ENCODE data around the gene BAAT.

GRCh38 chr9:101415578-101415977 is 30.8 kb upstream of the BAAT start:
- TF ChIP-seq ZNF70 (CRISPR knock-in tag; IDR thresholded peaks at IDR 0.05) (no peak), OSR1 (CRISPR knock-in tag; IDR thresholded peaks at IDR 0.05) (no peak), ZNF8 (CRISPR knock-in tag; IDR thresholded peaks at IDR 0.05) (no peak), TSHZ2 (CRISPR knock-in tag; IDR thresholded peaks at IDR 0.05) (no peak), PPARA (CRISPR knock-in tag; IDR thresholded peaks at IDR 0.05; ENCODE audit: borderline replicate concordance) (no peak), CSDC2 (CRISPR knock-in tag; IDR thresholded peaks at IDR 0.05) (no peak), PATZ1 (CRISPR knock-in tag; IDR thresholded peaks at IDR 0.05; ENCODE audit: borderline replicate concordance) (no peak), GLIS3 (CRISPR knock-in tag; IDR thresholded peaks at IDR 0.05) (no peak), TOX (CRISPR knock-in tag; IDR thresholded peaks at IDR 0.05; ENCODE audit: borderline replicate concordance) (no peak), CSRNP3 (CRISPR knock-in tag; IDR thresholded peaks at IDR 0.05) (no peak), ZFP30 (CRISPR knock-in tag; IDR thresholded peaks at IDR 0.05) (no peak)
